Mesodermal cell (in vitro differentiated cells): Measurements from ENCODE around the gene CHL1.

ENCODE experiments used
- H3K27ac ChIP-seq: 2 replicates; pipeline ENCODE4 v1.7.0; 2013; ENCODE audit warnings: mild to moderate bottlenecking, low read depth, low read length, moderate library complexity; ENCODE audit not compliant: severe bottlenecking
- H3K36me3 ChIP-seq: 2 replicates; pipeline ENCODE4 v1.7.1; 2013; ENCODE audit warnings: mild to moderate bottlenecking, low read length, moderate library complexity; ENCODE audit not compliant: control insufficient read depth, insufficient read depth
- H3K4me1 ChIP-seq: one replicate; pipeline ENCODE4 v1.7.1; 2013; ENCODE audit warnings: mild to moderate bottlenecking, low read length; ENCODE audit not compliant: insufficient read depth, control insufficient read depth, poor library complexity, severe bottlenecking
- H3K4me3 ChIP-seq: 2 replicates; pipeline ENCODE4 v1.7.0; 2013; ENCODE audit warnings: low read length, control low read depth, mild to moderate bottlenecking; ENCODE audit not compliant: insufficient read depth, poor library complexity, severe bottlenecking; ENCODE audit errors: extremely low read depth
- H3K9me3 ChIP-seq: 2 replicates; pipeline ENCODE4 v1.7.1; 2013; ENCODE audit warnings: mild to moderate bottlenecking, low read length, moderate library complexity; ENCODE audit not compliant: control insufficient read depth
- WGBS, 2 experiments: methylation state at CpG; one replicate each; pipeline ENCODE4 v1.1.5; 2013; ENCODE audit warnings: missing lambda C conversion rate in 2 of 2; ENCODE audit not compliant: insufficient coverage in 2 of 2; 5-methylcytosine and 5-hydroxymethylcytosine counted together

CHL1 gene

DNA sequence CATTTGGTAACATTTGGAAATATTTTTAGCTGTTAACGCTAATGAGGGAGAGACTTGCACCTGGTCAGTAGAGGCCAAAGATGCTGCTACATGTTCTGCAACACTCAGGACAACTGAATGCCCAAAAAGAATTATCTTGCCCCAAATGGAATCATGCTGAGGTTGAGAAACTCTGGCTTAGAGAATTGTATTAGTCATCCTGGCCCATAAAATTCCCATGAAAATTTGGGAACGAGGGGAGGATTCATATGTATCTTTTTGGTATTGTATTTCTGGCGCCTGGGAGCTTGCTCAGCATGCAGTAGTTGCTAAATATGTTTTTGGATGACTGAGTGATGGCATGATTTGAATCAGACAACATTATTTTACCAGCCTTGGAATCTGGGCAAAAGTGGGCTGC lies 59.9 kb downstream of the CHL1 start:
- 55% methylated on average over 2 of the region's 3 CpGs; no CpG with 5 or more reads in 1 of the 2 experiments for WGBS, 2 experiments

GRCh38 chr3:257826-258225 lies 61.3 kb downstream of the CHL1 start:
- Histone ChIP-seq H3K9me3 (peaks cover 52% of the 10 kb centered on the region), H3K27ac (no peak overlapping the region), H3K36me3 (no peaks in the 10 kb centered on the region), H3K4me1 (no peaks in the 10 kb centered on the region), H3K4me3 (no peak overlapping the region)
- 84 to 85% methylated on average over 2 to 4 of the region's 6 CpGs for WGBS, 2 experiments

More for the DNA sequence above, 59.9 kb downstream of the CHL1 start:
- Histone ChIP-seq H3K9me3 (peaks cover 47% of the 10 kb centered on the region), H3K4me1 (no peaks in the 10 kb centered on the region), H3K36me3 (no peaks in the 10 kb centered on the region), H3K27ac (no peak overlapping the region), H3K4me3 (no peak overlapping the region)

DNA sequence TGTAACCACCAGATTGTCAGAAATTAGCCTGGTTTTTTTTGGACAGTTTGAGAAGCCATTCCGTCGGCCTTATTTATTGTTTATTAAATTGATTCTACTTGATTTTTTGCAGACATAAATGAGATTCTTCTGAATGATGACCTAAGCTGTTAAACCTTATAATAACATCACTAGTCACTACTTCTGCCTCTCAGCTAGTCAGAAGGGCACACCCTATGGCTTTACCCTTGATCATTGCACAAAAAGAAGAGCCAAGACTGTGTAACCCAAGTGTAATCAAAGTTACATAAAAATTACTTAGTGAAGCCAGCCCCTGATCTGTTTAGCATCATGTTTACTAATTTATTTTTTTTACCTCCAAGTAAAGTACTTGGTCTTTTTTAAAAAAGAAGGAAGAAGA lies 64.3 kb downstream of the CHL1 start:
- Histone ChIP-seq H3K27ac (no peak overlapping the region), H3K4me3 (no peak overlapping the region), H3K36me3 (no peaks in the 10 kb centered on the region), H3K4me1 (no peaks in the 10 kb centered on the region), H3K9me3 (peaks cover 43% of the 10 kb centered on the region)
- whole genome bisulfite sequencing, 2 experiments, result no CpG with 5 or more reads among the region's 2 CpGs

GRCh38 chr3:263393-263792 lies 66.8 kb downstream of the CHL1 start:
- Histone ChIP-seq H3K4me3 (no peak overlapping the region), H3K27ac (no peak overlapping the region), H3K4me1 (no peaks in the 10 kb centered on the region), H3K9me3 (peaks cover 36% of the 10 kb centered on the region), H3K36me3 (no peaks in the 10 kb centered on the region)
- WGBS, 2 experiments, result 60% methylated on average over 1 of the region's 4 CpGs; no CpG with 5 or more reads in 1 of the 2 experiments

DNA sequence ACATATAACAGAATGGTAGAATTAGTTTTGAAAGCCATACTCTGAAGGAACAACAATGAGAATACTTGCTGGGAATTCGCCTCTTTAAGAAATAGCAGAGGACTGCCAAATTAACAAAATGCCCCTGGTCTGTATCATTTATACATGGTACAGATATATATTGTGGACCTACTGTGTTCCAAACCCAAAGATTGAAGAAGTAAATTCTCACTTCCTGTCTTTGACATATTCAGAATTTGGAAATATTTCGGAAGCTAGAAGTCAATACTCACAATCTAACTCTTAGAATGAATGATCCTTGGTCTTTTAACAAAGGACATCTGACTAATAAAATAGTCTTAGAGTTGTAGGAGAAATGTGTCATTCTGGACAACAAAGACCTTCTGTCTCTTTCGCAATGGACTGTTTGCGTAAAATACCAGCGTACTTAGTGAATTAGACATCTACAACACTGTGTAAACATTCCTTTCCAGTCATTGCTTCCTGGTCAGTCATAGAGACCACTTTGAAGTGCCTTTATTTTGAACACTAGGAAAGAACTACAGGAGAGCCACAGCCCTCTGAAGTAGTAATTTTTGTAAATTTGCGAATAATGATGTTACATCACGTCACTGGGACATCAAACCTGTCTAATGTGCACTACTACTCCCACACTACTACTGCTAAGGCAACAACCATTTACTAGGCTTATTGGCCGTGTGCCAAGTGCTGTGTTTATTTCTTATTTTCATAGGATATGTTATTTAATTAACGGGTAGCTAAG lies 68.0 kb downstream of the CHL1 start:
- no peak overlapping the region for H3K27ac ChIP-seq
- H3K4me1 ChIP-seq, result no peaks in the 10 kb centered on the region
- H3K36me3 ChIP-seq, result no peaks in the 10 kb centered on the region
- WGBS, 2 experiments, result 80 to 100% methylated on average over 1 of the region's 9 CpGs
- H3K4me3 ChIP-seq, result no peak overlapping the region
- peaks cover 28% of the 10 kb centered on the region for H3K9me3 ChIP-seq

DNA sequence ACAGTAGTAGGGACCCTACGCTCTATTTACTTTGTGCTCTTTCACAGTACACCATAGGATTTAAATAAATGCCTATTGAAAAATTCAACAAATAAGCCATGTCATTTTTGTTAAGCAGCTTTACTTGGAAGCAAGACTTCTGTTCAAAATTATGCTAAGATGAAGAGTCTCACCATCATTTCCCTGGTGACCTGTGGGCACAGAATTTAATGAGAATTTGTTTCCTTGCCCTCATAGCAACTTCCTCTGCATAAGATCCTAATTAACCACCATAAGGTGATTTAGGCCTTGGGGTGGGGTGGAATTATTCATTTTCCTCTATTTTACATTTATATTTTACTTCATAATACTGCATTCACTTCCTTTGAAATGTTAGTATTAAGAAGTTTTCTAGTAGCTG lies 70.5 kb downstream of the CHL1 start:
- no peak overlapping the region for H3K27ac ChIP-seq
- H3K9me3 ChIP-seq, result peaks cover 31% of the 10 kb centered on the region
- H3K4me1 ChIP-seq, result no peaks in the 10 kb centered on the region
- no peaks in the 10 kb centered on the region for H3K36me3 ChIP-seq
- no peak overlapping the region for H3K4me3 ChIP-seq
- WGBS, 2 experiments, result no CpG with 5 or more reads among the region's 1 CpG

- 71 to 82% methylated on average over 2 of the region's 2 CpGs for WGBS, 2 experiments
- Histone ChIP-seq H3K27ac (no peak overlapping the region), H3K36me3 (no peaks in the 10 kb centered on the region), H3K4me1 (no peaks in the 10 kb centered on the region), H3K4me3 (no peak overlapping the region), H3K9me3 (peaks cover 23% of the 10 kb centered on the region)
Observed at GRCh38 chr3:270688-271087, 74.1 kb downstream of the CHL1 start.

DNA sequence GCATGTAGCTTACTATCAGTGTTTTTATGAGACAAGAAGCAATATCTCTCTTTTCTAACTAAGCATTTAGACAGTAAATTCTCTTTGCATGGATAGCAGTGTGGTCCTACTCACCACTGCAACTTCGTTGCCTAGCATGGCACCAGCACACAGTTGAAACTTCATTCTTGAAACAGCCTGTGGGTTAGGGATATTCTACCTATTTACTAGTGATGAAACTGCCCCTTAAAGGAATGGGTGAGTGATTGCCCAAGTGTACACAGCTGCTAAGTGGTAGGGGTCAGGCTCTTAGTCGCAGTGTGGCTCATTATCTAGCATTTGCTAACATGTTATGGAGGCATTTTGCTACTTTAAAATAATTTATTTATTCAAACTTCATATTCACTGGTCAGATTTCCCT lies 78.4 kb downstream of the CHL1 start:
- H3K27ac ChIP-seq, result no peak overlapping the region
- H3K36me3 ChIP-seq, result no peaks in the 10 kb centered on the region
- no peak overlapping the region for H3K4me3 ChIP-seq
- H3K9me3 ChIP-seq, result peaks cover 21% of the 10 kb centered on the region
- no peaks in the 10 kb centered on the region for H3K4me1 ChIP-seq
- no CpG with 5 or more reads among the region's 2 CpGs for WGBS, 2 experiments

DNA sequence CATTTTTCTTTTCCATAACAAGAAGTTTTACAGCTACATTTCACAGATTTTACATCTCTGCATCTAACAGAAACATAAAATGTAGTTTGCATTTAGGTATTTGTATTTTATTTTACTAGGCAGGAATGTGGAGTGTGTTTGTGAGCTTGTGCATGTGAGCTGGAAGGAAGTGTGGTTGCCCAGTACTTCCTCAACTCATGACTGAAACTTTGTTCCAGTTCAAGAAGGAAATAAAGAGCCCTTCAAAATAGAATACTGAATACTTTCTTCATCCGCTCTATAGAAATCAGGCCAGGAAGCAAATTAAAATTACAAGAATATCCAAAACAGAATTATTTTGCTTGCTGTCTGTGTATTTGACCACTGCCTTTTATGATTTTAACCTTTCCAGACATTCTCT lies 81.3 kb downstream of the CHL1 start:
- H3K27ac ChIP-seq, result no peak overlapping the region
- no peaks in the 10 kb centered on the region for H3K36me3 ChIP-seq
- peaks cover 9% of the 10 kb centered on the region for H3K9me3 ChIP-seq
- H3K4me1 ChIP-seq, result no peaks in the 10 kb centered on the region
- WGBS, 2 experiments, result no CpG with 5 or more reads among the region's 1 CpG
- no peak overlapping the region for H3K4me3 ChIP-seq

- Histone ChIP-seq H3K4me1 (no peaks in the 10 kb centered on the region), H3K36me3 (no peaks in the 10 kb centered on the region), H3K4me3 (no peak overlapping the region), H3K27ac (no peak overlapping the region), H3K9me3 (peaks cover 10% of the 10 kb centered on the region)
- WGBS, 2 experiments, result 55 to 65% methylated on average over 5 to 6 of the region's 12 CpGs
Observed at GRCh38 chr3:278300-279064, 81.9 kb downstream of the CHL1 start.

DNA sequence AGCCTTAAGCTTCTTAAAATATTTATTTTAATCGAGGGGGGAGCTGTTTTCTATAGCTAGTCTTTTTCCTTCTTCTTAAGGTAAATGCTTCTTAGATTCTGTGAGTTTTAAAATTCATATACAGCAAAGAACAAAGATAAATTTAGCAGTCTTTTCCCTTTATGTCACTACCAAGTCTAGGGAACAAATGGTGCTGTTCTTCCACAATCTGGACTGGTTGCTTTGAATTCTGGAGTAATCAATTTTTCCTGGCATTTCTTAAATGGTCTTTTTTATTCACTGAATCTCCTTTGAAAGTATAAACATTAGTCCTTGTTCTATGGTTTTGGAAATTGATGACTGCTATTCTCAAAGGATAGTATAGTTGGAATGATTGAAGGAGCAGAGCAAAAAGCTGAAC lies 82.8 kb downstream of the CHL1 start:
- peaks cover 15% of the 10 kb centered on the region for H3K9me3 ChIP-seq
- no peaks in the 10 kb centered on the region for H3K36me3 ChIP-seq
- H3K4me3 ChIP-seq, result no peak overlapping the region
- H3K27ac ChIP-seq, result no peak overlapping the region
- WGBS, 2 experiments, result no CpG with 5 or more reads among the region's 1 CpG
- H3K4me1 ChIP-seq, result no peaks in the 10 kb centered on the region
